ENCODE measurements around the gene SHANK2.

GRCh38 chr11:71238941-71239340, 13.4 kb downstream of the SHANK2 start:
- no peak for TF ChIP-seq POLR2A (IDR thresholded peaks at IDR 0.05)
- TF ChIP-seq, protein P1, sequence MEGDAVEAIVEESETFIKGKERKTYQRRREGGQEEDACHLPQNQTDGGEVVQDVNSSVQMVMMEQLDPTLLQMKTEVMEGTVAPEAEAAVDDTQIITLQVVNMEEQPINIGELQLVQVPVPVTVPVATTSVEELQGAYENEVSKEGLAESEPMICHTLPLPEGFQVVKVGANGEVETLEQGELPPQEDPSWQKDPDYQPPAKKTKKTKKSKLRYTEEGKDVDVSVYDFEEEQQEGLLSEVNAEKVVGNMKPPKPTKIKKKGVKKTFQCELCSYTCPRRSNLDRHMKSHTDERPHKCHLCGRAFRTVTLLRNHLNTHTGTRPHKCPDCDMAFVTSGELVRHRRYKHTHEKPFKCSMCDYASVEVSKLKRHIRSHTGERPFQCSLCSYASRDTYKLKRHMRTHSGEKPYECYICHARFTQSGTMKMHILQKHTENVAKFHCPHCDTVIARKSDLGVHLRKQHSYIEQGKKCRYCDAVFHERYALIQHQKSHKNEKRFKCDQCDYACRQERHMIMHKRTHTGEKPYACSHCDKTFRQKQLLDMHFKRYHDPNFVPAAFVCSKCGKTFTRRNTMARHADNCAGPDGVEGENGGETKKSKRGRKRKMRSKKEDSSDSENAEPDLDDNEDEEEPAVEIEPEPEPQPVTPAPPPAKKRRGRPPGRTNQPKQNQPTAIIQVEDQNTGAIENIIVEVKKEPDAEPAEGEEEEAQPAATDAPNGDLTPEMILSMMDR (IDR thresholded peaks at IDR 0.05): no peak
